ENCODE data around the gene LIM2.
"Not testable (repeated sequence)": the region's sequence is repeated elsewhere in the genome, so short reads cannot be mapped to it uniquely, and the experiment has no call there.

Gene LIM2

GRCh38 chr19:51387924-51388389 is at the start of gene LIM2:
Gene LIM2, minus strand, starts transcription at chr19:51387974. Its CDS starts 531 bp downstream, at chr19:51387443.
- FAIRE-seq: no peak

- no peak for FAIRE-seq
Measured at GRCh38 chr19:51434456-51434855, 46.7 kb upstream of the LIM2 start.

- no peak for FAIRE-seq
Measured at GRCh38 chr19:51433043-51433442, 45.3 kb upstream of the LIM2 start.

- no peak for FAIRE-seq
Measured at GRCh38 chr19:51431124-51431523, 43.4 kb upstream of the LIM2 start.

- FAIRE-seq: no peak
Measured at GRCh38 chr19:51430221-51430620, 42.4 kb upstream of the LIM2 start.

GRCh38 chr19:51427201-51427600 is 39.4 kb upstream of the LIM2 start:
- no peak for FAIRE-seq

GRCh38 chr19:51422053-51422448 is 34.3 kb upstream of the LIM2 start:
- no peak for FAIRE-seq

- no peak for FAIRE-seq
Measured at GRCh38 chr19:51421229-51422052, 33.7 kb upstream of the LIM2 start.

GRCh38 chr19:51420511-51420910 is 32.7 kb upstream of the LIM2 start:
- not testable (repeated sequence) for FAIRE-seq

GRCh38 chr19:51418707-51419106 is 30.9 kb upstream of the LIM2 start:
- no peak for FAIRE-seq

- no peak for FAIRE-seq
Measured at GRCh38 chr19:51417810-51418157, 30.0 kb upstream of the LIM2 start.

GRCh38 chr19:51417107-51417809 is 29.5 kb upstream of the LIM2 start, which contains the start of gene SIGLEC10:
Gene SIGLEC10, minus strand, starts transcription at chr19:51417642. Its CDS starts 61 bp downstream, at chr19:51417581.
- FAIRE-seq: no peak

- not testable (repeated sequence) for FAIRE-seq
Measured at GRCh38 chr19:51416422-51416821, 28.6 kb upstream of the LIM2 start.

GRCh38 chr19:51415187-51415586 is 27.4 kb upstream of the LIM2 start:
- FAIRE-seq: no peak

- FAIRE-seq: no peak
Measured at GRCh38 chr19:51410950-51411748, 23.4 kb upstream of the LIM2 start.

- FAIRE-seq: no peak
Measured at GRCh38 chr19:51407511-51408131, 19.8 kb upstream of the LIM2 start.

GRCh38 chr19:51402117-51402516 is 14.3 kb upstream of the LIM2 start:
- no peak for FAIRE-seq

GRCh38 chr19:51399936-51400335 is 12.2 kb upstream of the LIM2 start:
- FAIRE-seq: not testable (repeated sequence)

- FAIRE-seq: no peak
Measured at GRCh38 chr19:51399231-51399630, 11.5 kb upstream of the LIM2 start.

- FAIRE-seq: peak; percentile 87
Measured at GRCh38 chr19:51398096-51398704, 10.4 kb upstream of the LIM2 start.

- not testable (repeated sequence) for FAIRE-seq
Measured at GRCh38 chr19:51397453-51397852, 9.7 kb upstream of the LIM2 start.

GRCh38 chr19:51396175-51396574 is 8.4 kb upstream of the LIM2 start:
- FAIRE-seq: no peak

Data from TTC549 (cell line).